GM12878 (cell line): ENCODE results near the gene SCRN1. TPM values are rescaled to one million over a fixed set of nuclear protein-coding genes. Genes with fewer than 3 reads are reported as not detected.

Experiments used
- ATAC-seq: fragments of 200-7000 bp; cut with Tn5 transposase; 3 replicates; pipeline ENCODE4 v1.9.1; 2020; ENCODE audit warnings: mild to moderate bottlenecking, moderate library complexity
- BruUV-seq: library from RNA; stranded (reverse); fragments of 400-500 nt; replicated peaks from 2 replicates; lab custom pipeline; 2021; lab: Mats Ljungman, UMichigan
- CTCF ChIA-PET: fragments of 300-600 bp; sonication (Branson Sonifier 250); formaldehyde crosslinking; extraction: SDS; loops from one replicate; lab custom pipeline; 2021; ENCODE audit warnings: inconsistent platforms; lab: Yijun Ruan, JAX
- POLR2A ChIA-PET: fragments of 350-600 bp; formaldehyde crosslinking; extraction: SDS; loops from one replicate; lab custom pipeline; 2021; ENCODE audit warnings: inconsistent platforms; lab: Charles Lee
- RAD21 ChIA-PET: fragments of 300-600 bp; sonication (Branson Sonifier 250); formaldehyde crosslinking; loops from one replicate; lab custom pipeline; 2023; ENCODE audit warnings: antibody characterized with exemption; ENCODE audit not compliant: unreplicated experiment; lab: Charles Lee
- SMC1A ChIA-PET: fragments of 300-600 bp; sonication (Branson Sonifier 250); formaldehyde crosslinking; loops from one replicate; lab custom pipeline; 2023; ENCODE audit not compliant: unreplicated experiment, uncharacterized antibody; lab: Charles Lee
- DNase-seq: peaks from one replicate; pipeline ENCODE4 v3.0.0-alpha.2; 2011; ENCODE audit warnings: low read depth, low spot score
- FAIRE-seq: peaks from 3 replicates; lab custom pipeline; 2011; peaks lifted over from hg19 to GRCh38; lab: Jason Lieb, UNC
- H2AFZ ChIP-seq: 2 replicates; pipeline ENCODE4 v1.6.0; 2011; ENCODE audit warnings: low read depth, low read length, control low read depth; ENCODE audit not compliant: control insufficient read depth
- H3K27ac ChIP-seq: 2 replicates; pipeline ENCODE4 v1.5.1; 2011; ENCODE audit warnings: control low read depth; ENCODE audit not compliant: control insufficient read depth, insufficient read depth
- H3K27me3 ChIP-seq, 2 experiments: replicated peaks in 1 of 2; 2 replicates each; pipeline versions ENCODE4 v1.6.0 to v1.6.1; 2011; ENCODE audit warnings: low read length in 1 of 2; ENCODE audit not compliant: control insufficient read depth in 2 of 2, insufficient read depth in 2 of 2
- H3K36me3 ChIP-seq, 2 experiments: 2 replicates each; pipeline ENCODE4 v1.5.1; 2011; ENCODE audit warnings: low read length in 1 of 2; ENCODE audit not compliant: control insufficient read depth in 2 of 2, insufficient read depth in 2 of 2
- H3K4me1 ChIP-seq: 2 replicates; pipeline ENCODE4 v1.6.1; 2011; ENCODE audit warnings: mild to moderate bottlenecking, low read length, moderate library complexity, mixed read lengths; ENCODE audit not compliant: control insufficient read depth, insufficient read depth
- H3K4me2 ChIP-seq: 2 replicates; pipeline ENCODE4 v1.6.0; 2011; ENCODE audit warnings: control low read depth; ENCODE audit not compliant: control insufficient read depth, insufficient read depth
- H3K4me3 ChIP-seq: fragments of 200-600 bp; sonication (generic); 2 replicates; pipeline ENCODE4 v1.5.1; 2016
- H3K79me2 ChIP-seq: 2 replicates; pipeline ENCODE4 v1.6.0; 2011; ENCODE audit warnings: low read length; ENCODE audit not compliant: control insufficient read depth, insufficient read depth
- H3K9ac ChIP-seq: 2 replicates; pipeline ENCODE4 v1.8.0; 2011; ENCODE audit warnings: low read length, control low read depth, mixed read lengths; ENCODE audit not compliant: control insufficient read depth, insufficient read depth
- H3K9me3 ChIP-seq: replicated peaks from 3 replicates; pipeline ENCODE4 v1.5.1; 2011; ENCODE audit warnings: mild to moderate bottlenecking, low read length; ENCODE audit not compliant: control insufficient read depth, insufficient read depth
- H4K20me1 ChIP-seq: 2 replicates; pipeline ENCODE4 v1.6.0; 2011; ENCODE audit not compliant: control insufficient read depth, insufficient read depth
- BCL11A ChIP-seq: IDR thresholded peaks from 2 replicates; pipeline ENCODE4 v1.6.1; 2011; ENCODE audit warnings: low read depth, low read length
- HDAC2 ChIP-seq: fragments of 200-600 bp; sonication (generic); IDR thresholded peaks from 2 replicates; pipeline ENCODE4 v1.6.1; 2017
- KLF5 ChIP-seq: fragments of 450-650 bp; IDR thresholded peaks from 2 replicates; pipeline ENCODE4 v1.6.1; 2014; ENCODE audit warnings: mild to moderate bottlenecking; ENCODE audit not compliant: partially characterized antibody
- NFYA ChIP-seq: IDR thresholded peaks from 2 replicates; pipeline ENCODE4 v1.6.1; 2011; ENCODE audit warnings: low read depth, mild to moderate bottlenecking, low read length, improper control_type of control experiment, borderline replicate concordance
- RFX5 ChIP-seq: IDR thresholded peaks from 2 replicates; pipeline ENCODE4 v1.6.1; 2011; ENCODE audit warnings: low read depth, low read length, improper control_type of control experiment
- STAT3 ChIP-seq: IDR thresholded peaks from 2 replicates; pipeline ENCODE4 v1.6.1; 2011; ENCODE audit warnings: low read depth, low read length, improper control_type of control experiment
- WGBS: methylation state at CpG from one replicate; pipeline ENCODE4 v1.1.6; 2016; ENCODE audit warnings: low lambda C conversion rate; ENCODE audit not compliant: insufficient replicate concordance, insufficient coverage; ENCODE audit errors: missing lambda C conversion rate; 5-methylcytosine and 5-hydroxymethylcytosine counted together
- in situ Hi-C: fragments of 300-500 bp; cut with MboI; formaldehyde crosslinking; loops from 9 replicates; pipeline ENCODE4 v1.14.3; 2018; ENCODE audit warnings: mixed read lengths
- intact Hi-C: fragments of 100-400 bp; cut with micrococcal nuclease; formaldehyde crosslinking; loops from one replicate; pipeline ENCODE4 v1.14.2; 2022; ENCODE audit not compliant: unreplicated experiment
- polyA plus RNA-seq, 11 experiments: library from polyadenylated mRNA; depleted of rRNA in 4 of 11; unstranded in 6 of 11; stranded (reverse) in 5 of 11; fragments of >200 nt; fragmentation: Nextera tagmentation in 4 of 11; fragmentation: Illumina TruSeq in 1 of 11; extraction: Ambion mirVana in 4 of 11; extraction: Trizol in 1 of 11; gene quantifications; 1 replicate in 1 of 11; 2 replicates in 10 of 11; pipeline versions ENCODE4 v1.2.1 to v1.2.3, GENCODE V29; 2011 to 2016; ENCODE audit warnings: inconsistent platforms in 2 of 11, missing spikeins in 2 of 11, low read depth in 1 of 11
- total RNA-seq, 4 experiments: library from RNA; depleted of rRNA in 3 of 4; stranded (reverse); fragments of >200 nt in 3 of 4; fragmentation: Illumina TruSeq in 1 of 4; extraction: Trizol in 1 of 4; gene quantifications; 2 replicates each; pipeline versions ENCODE4 v1.2.1 to v1.2.3, GENCODE V29; 2013 to 2021
- TF ChIP-seq, protein P1 (sequence below): IDR thresholded peaks from 2 replicates; pipeline ENCODE4 v1.6.1; 2011; ENCODE audit warnings: borderline replicate concordance, low read depth, mild to moderate bottlenecking, moderate library complexity, mixed read lengths, low read length; ENCODE audit not compliant: insufficient read depth; ENCODE audit errors: extremely low read length
- TF ChIP-seq, protein P2 (sequence below): IDR thresholded peaks from 2 replicates; pipeline ENCODE4 v1.6.1; 2012; ENCODE audit warnings: improper control_type of control experiment, low read depth, low read length; ENCODE audit not compliant: insufficient replicate concordance
- TF ChIP-seq, protein P3 (sequence below): fragments of 450-650 bp; IDR thresholded peaks from 2 replicates; pipeline ENCODE4 v1.6.1; 2014; ENCODE audit warnings: mild to moderate bottlenecking

Gene SCRN1
- total and polyA plus RNA-seq, 10 of the 15 experiments (the other 5 are each of a cell fraction or from before 2014, with no cell fraction given): 11.1 to 67.6 (median 41.7) TPM

DNA sequence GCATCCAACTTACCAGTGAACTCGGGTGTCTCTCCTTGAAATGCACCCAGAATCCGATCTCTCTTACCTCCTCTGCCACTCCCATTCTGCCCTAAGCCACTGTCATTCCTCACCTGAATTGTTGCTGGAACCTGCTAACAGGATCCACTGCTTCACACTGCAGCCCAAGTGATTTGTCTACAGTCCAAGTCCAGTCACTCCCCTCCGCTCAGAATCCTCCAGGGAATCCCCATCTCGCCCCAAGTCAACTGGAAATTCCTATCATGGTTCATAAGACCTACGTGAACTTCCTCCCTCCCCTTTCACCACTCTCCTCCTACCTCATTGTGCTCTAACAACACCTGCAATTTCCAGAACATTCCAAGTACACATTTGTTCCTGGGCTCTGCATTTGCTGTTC, 91.3 kb downstream of the SCRN1 start:
- ChIA-PET CTCF (interaction anchor here (1.3 kb wide), 1 partner anchor 163 kb away, joined by 5 read pairs; no protein-coding TSS in a partner anchor), SMC1A (interaction anchor here (1.7 kb wide), 1 partner anchor 23 kb away, joined by 5 read pairs; no protein-coding TSS in a partner anchor), POLR2A (interaction anchor here (0.7 kb wide), 1 partner anchor 466 kb away, joined by 3 read pairs; no protein-coding TSS in a partner anchor), RAD21 (no interaction called here)
- 6% methylated on average over 5 of the region's 5 CpGs for WGBS
- Histone ChIP-seq H3K36me3 (no peaks in the 10 kb centered on the region), H3K27me3 (no peaks in the 10 kb centered on the region), H3K79me2 (no peaks in the 10 kb centered on the region), H3K4me3 (no peak overlapping the region), H3K4me1 (no peaks in the 10 kb centered on the region), H3K27ac (no peak overlapping the region), H3K4me2 (no peak overlapping the region), H4K20me1 (no peaks in the 10 kb centered on the region), H2AFZ (no peak overlapping the region), H3K9ac (no peak overlapping the region), H3K9me3 (no peaks in the 10 kb centered on the region)
- in situ Hi-C loops (no loop called here), intact Hi-C loops (no loop called here)
- DNase-seq: no peak
- no TSS peak for BruUV-seq
- TF ChIP-seq, protein P1, sequence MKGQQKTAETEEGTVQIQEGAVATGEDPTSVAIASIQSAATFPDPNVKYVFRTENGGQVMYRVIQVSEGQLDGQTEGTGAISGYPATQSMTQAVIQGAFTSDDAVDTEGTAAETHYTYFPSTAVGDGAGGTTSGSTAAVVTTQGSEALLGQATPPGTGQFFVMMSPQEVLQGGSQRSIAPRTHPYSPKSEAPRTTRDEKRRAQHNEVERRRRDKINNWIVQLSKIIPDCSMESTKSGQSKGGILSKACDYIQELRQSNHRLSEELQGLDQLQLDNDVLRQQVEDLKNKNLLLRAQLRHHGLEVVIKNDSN: no peak
- TF ChIP-seq STAT3: no peak
- TF ChIP-seq NFYA: no peak
- no peak for ATAC-seq
- no peak for FAIRE-seq

DNA sequence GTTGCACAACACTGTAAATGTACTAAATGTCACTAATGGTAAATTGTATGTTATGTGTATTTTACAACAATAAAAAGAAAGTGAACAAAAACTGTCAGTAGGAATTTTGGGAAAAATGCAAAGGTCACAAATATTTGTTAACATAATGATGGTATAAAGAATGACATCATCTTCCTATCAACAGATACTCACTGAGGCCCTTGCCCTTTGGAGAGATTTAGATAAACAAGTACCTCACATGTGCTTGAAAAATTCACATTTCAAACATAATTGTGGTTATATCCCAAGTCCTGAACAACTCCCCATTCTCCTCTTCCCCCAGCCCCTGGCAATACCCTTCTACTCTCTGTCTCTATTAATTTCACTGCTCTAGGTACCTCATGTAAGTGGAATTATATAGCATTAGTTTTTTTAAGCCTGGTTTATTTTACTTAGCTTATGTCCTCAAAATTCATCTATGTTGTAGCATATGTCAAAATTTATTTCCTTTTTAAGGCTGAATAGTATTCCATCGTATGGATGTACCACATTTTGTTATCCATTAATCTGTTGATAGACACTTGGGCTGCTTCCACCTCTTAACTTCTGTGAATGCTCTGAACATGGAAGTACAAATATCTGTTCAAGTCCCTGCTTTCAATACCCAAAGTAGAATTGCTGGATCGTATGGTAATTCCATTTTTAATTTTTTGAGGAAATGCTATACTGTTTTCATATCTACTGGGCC, 92.8 kb downstream of the SCRN1 start:
- CTCF ChIA-PET: interaction anchor here (0.6 to 1.3 kb wide), 2 partner anchors 80 to 165 kb away, joined by 3 to 5 read pairs; no protein-coding TSS in a partner anchor
- 39% methylated on average over 2 of the region's 2 CpGs for WGBS
- in situ Hi-C loops: no loop called here
- TF ChIP-seq RFX5: no peak
- no peak for TF ChIP-seq BCL11A
- no peak for TF ChIP-seq KLF5
- TF ChIP-seq, protein P2, sequence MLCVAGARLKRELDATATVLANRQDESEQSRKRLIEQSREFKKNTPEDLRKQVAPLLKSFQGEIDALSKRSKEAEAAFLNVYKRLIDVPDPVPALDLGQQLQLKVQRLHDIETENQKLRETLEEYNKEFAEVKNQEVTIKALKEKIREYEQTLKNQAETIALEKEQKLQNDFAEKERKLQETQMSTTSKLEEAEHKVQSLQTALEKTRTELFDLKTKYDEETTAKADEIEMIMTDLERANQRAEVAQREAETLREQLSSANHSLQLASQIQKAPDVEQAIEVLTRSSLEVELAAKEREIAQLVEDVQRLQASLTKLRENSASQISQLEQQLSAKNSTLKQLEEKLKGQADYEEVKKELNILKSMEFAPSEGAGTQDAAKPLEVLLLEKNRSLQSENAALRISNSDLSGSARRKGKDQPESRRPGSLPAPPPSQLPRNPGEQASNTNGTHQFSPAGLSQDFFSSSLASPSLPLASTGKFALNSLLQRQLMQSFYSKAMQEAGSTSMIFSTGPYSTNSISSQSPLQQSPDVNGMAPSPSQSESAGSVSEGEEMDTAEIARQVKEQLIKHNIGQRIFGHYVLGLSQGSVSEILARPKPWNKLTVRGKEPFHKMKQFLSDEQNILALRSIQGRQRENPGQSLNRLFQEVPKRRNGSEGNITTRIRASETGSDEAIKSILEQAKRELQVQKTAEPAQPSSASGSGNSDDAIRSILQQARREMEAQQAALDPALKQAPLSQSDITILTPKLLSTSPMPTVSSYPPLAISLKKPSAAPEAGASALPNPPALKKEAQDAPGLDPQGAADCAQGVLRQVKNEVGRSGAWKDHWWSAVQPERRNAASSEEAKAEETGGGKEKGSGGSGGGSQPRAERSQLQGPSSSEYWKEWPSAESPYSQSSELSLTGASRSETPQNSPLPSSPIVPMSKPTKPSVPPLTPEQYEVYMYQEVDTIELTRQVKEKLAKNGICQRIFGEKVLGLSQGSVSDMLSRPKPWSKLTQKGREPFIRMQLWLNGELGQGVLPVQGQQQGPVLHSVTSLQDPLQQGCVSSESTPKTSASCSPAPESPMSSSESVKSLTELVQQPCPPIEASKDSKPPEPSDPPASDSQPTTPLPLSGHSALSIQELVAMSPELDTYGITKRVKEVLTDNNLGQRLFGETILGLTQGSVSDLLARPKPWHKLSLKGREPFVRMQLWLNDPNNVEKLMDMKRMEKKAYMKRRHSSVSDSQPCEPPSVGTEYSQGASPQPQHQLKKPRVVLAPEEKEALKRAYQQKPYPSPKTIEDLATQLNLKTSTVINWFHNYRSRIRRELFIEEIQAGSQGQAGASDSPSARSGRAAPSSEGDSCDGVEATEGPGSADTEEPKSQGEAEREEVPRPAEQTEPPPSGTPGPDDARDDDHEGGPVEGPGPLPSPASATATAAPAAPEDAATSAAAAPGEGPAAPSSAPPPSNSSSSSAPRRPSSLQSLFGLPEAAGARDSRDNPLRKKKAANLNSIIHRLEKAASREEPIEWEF: no peak
- TF ChIP-seq, protein P3, sequence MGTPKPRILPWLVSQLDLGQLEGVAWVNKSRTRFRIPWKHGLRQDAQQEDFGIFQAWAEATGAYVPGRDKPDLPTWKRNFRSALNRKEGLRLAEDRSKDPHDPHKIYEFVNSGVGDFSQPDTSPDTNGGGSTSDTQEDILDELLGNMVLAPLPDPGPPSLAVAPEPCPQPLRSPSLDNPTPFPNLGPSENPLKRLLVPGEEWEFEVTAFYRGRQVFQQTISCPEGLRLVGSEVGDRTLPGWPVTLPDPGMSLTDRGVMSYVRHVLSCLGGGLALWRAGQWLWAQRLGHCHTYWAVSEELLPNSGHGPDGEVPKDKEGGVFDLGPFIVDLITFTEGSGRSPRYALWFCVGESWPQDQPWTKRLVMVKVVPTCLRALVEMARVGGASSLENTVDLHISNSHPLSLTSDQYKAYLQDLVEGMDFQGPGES: no peak
- TF ChIP-seq HDAC2: no peak

More for the DNA sequence above, 92.8 kb downstream of the SCRN1 start:
- H2AFZ ChIP-seq: no peak overlapping the region
- H3K27ac ChIP-seq: no peak overlapping the region
- no peaks in the 10 kb centered on the region for H4K20me1 ChIP-seq
- POLR2A ChIA-PET: no interaction called here
- no peaks in the 10 kb centered on the region for H3K36me3 ChIP-seq
- no peaks in the 10 kb centered on the region for H3K27me3 ChIP-seq
- H3K9ac ChIP-seq: no peak overlapping the region
- H3K4me2 ChIP-seq: no peak overlapping the region
- SMC1A ChIA-PET: no interaction called here
- RAD21 ChIA-PET: no interaction called here
- no peaks in the 10 kb centered on the region for H3K79me2 ChIP-seq
- DNase-seq: no peak
- FAIRE-seq: no peak
- no peaks in the 10 kb centered on the region for H3K9me3 ChIP-seq
- BruUV-seq: no TSS peak
- no peak overlapping the region for H3K4me3 ChIP-seq
- no peak for ATAC-seq
- no peaks in the 10 kb centered on the region for H3K4me1 ChIP-seq
- intact Hi-C loops: no loop called here
